Activated CD4-positive, alpha-beta T cell treated with anti-CD3 and anti-CD28 coated beads, Interleukin-2, amount 10 ng/mL, durations not matched to agents 7 days and 5 days (primary cell): Measurements from ENCODE around the gene SLC27A2. TPM values are rescaled to one million over a fixed set of nuclear protein-coding genes. Genes with fewer than 3 reads are reported as not detected.

Experiments
- CTCF ChIA-PET: fragments of 350-600 bp; sonication (Branson Sonifier 250); formaldehyde crosslinking; loops from one replicate; lab custom pipeline; 2021; ENCODE audit warnings: antibody characterized with exemption; lab: Charles Lee
- POLR2A ChIA-PET: fragments of 350-600 bp; sonication (Branson Sonifier 250); formaldehyde crosslinking; loops from one replicate; lab custom pipeline; 2021; ENCODE audit warnings: antibody characterized with exemption; lab: Charles Lee
- DNase-seq: peaks from one replicate; pipeline ENCODE4 v3.0.0-alpha.2; 2020
- H3K27ac Mint-ChIP-seq: one replicate; pipeline ENCODE4 v1.8.0; 2021; ENCODE audit warnings: mild to moderate bottlenecking, moderate library complexity, mixed read lengths
- H3K27me3 Mint-ChIP-seq: one replicate; pipeline ENCODE4 v1.8.0; 2021; ENCODE audit warnings: mixed read lengths
- H3K36me3 Mint-ChIP-seq: one replicate; pipeline ENCODE4 v1.8.0; 2021; ENCODE audit warnings: low read depth, mixed read lengths
- H3K4me1 Mint-ChIP-seq: one replicate; pipeline ENCODE4 v1.8.0; 2021; ENCODE audit warnings: mixed read lengths
- H3K4me3 Mint-ChIP-seq: one replicate; pipeline ENCODE4 v1.8.0; 2021; ENCODE audit warnings: mild to moderate bottlenecking, moderate library complexity, mixed read lengths
- H3K9me3 Mint-ChIP-seq: one replicate; pipeline ENCODE4 v1.8.0; 2021; ENCODE audit warnings: mixed read lengths
- total RNA-seq, 2 experiments: library from RNA; stranded (reverse); gene quantifications; one replicate each; pipeline ENCODE4 v1.2.3, GENCODE V29; 2021

The SLC27A2 gene
- total RNA-seq, 2 experiments from 2014 or later, result 9.9 to 11.4 TPM

DNA sequence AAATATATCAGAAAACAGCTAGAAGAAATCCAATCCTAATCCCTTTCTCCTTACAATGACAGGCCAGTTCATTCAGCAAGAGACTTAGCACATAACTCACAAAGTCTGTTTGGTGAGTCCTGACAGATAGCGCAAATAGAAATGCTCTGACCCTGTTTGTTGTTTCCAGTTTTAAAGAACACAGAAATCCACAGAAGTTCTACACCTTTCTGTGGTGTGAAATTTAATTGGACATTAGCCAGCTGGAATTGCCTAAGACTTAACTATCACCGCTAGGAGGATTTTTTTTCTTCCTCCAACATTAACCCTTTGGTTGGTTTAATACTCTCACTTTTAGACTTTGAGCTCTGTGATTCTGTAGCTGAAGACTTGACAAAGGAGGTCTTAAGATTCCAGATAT lies 52.8 kb downstream of the SLC27A2 start:
- Mint-ChIP-seq H3K9me3 (no peaks in the 10 kb centered on the region), H3K27me3 (no peaks in the 10 kb centered on the region), H3K4me3 (no peak overlapping the region), H3K36me3 (peaks cover 16% of the 10 kb centered on the region), H3K27ac (no peak overlapping the region), H3K4me1 (peaks cover 2% of the 10 kb centered on the region)
- ChIA-PET POLR2A (no interaction called here), CTCF (interaction anchor here (1.0 kb wide), 1 partner anchor 54 kb away, joined by 3 read pairs; no protein-coding TSS in a partner anchor)
- no peak for DNase-seq

GRCh38 chr15:50235794-50236193 lies 53.8 kb downstream of the SLC27A2 start:
- ChIA-PET CTCF (no interaction called here), POLR2A (no interaction called here)
- Mint-ChIP-seq H3K4me1 (peaks cover 2% of the 10 kb centered on the region), H3K4me3 (no peak overlapping the region), H3K36me3 (peaks cover 13% of the 10 kb centered on the region), H3K27me3 (no peaks in the 10 kb centered on the region), H3K9me3 (no peaks in the 10 kb centered on the region), H3K27ac (no peak overlapping the region)
- DNase-seq, result no peak

- ChIA-PET CTCF (no interaction called here), POLR2A (no interaction called here)
- Mint-ChIP-seq H3K36me3 (peaks cover 13% of the 10 kb centered on the region), H3K27me3 (no peaks in the 10 kb centered on the region), H3K4me1 (peaks cover 7% of the 10 kb centered on the region), H3K4me3 (no peak overlapping the region), H3K27ac (no peak overlapping the region), H3K9me3 (no peaks in the 10 kb centered on the region)
- DNase-seq, result no peak
Measured at GRCh38 chr15:50236433-50236832, 54.4 kb downstream of the SLC27A2 start.

DNA sequence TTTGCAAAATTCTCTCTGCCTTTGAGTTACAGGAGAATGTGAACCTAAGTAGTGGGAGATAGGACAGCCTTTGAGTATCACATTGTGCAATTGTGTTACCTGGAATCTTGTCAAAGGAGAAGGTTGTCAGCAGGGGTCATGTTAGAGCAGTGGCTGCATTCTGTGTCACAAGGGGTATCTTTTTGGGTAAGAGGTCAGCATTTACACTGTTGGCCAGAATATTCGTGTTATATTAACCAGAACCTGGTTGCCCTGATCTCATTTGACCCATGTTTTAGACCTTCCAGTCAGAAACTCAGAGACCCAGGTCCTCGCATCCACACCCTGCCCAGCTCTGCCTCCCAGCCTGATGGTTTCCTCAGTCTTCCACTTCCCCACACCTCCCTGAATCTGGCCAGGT lies 56.3 kb downstream of the SLC27A2 start:
- no peak overlapping the region for H3K4me3 Mint-ChIP-seq
- H3K4me1 Mint-ChIP-seq, result peaks cover 10% of the 10 kb centered on the region
- CTCF ChIA-PET, result interaction anchor here (1.4 kb wide), 1 partner anchor 17 kb away, joined by 4 read pairs; no protein-coding TSS in a partner anchor
- DNase-seq, result no peak
- no peaks in the 10 kb centered on the region for H3K27me3 Mint-ChIP-seq
- POLR2A ChIA-PET, result no interaction called here
- H3K36me3 Mint-ChIP-seq, result peaks cover 13% of the 10 kb centered on the region
- no peaks in the 10 kb centered on the region for H3K9me3 Mint-ChIP-seq
- no peak overlapping the region for H3K27ac Mint-ChIP-seq

DNA sequence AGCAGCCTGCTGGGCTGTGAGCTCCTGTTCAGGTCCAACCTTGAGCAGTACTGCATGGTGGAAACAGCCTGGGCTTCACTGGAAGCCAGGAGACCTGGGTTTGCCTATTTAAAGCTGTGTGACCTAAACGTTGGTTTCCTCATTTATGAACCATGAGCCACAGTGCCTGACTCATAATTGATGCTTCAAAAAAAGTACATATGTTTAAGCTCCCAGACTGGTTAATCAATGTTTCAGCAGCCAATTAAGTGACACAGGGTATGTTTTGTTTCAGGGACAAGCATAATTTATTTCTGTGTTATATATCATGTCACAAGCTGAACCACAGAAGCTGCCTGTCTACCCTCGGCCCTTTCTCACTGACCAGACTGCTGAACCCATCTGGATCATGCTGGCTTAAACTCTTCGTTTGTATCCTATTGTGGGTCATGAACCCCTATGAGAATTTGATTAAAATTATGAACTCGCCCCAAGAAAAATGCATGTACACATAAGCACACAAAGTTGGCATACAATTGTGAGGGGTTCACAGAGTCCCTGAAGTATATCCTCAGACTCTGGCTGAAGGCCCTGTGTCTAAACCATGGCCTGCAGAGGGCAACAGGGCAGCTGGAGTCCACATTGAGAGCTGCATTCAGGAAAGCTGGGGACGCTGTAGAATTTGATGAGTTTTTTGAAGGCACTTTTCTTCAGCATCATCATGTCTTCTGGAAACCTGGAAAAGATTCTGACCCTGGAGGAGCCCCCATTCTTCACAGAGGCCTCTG lies 59.9 kb downstream of the SLC27A2 start:
- no peak for DNase-seq
- H3K9me3 Mint-ChIP-seq, result peaks cover 2% of the 10 kb centered on the region
- H3K27ac Mint-ChIP-seq, result no peak overlapping the region
- ChIA-PET POLR2A (interaction anchor here (1.2 kb wide), 1 partner anchor 113 kb away, joined by 3 read pairs; the partner anchor contains the start of gene GABPB1), CTCF (interaction anchor here (1.0 to 3.0 kb wide), 9 partner anchors 9 to 54 kb away, joined by 3 to 10 read pairs (median 5); no protein-coding TSS in a partner anchor)
- H3K27me3 Mint-ChIP-seq, result no peaks in the 10 kb centered on the region
- peaks cover 5% of the 10 kb centered on the region for H3K36me3 Mint-ChIP-seq
- H3K4me3 Mint-ChIP-seq, result no peak overlapping the region
- peaks cover 12% of the 10 kb centered on the region for H3K4me1 Mint-ChIP-seq

DNA sequence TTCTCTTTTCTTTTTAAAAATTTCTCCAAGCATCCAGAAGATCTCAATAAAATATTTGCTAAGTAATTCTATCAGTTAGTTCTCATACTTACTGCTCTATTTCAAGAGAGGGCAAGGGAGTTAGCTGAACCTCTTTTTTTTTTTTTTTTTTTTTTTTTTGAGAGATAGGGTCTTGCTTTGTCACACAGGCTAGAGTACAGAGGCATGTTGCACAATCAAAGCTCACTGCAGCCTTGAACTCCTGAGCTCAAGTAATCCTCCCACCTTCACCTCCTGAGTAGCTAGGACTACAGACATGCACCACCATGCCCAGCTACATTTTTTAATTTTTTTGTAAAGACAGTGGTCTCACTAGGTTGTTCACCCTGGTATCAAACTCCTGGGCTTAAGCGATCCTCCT lies 62.2 kb downstream of the SLC27A2 start:
- H3K4me1 Mint-ChIP-seq, result peaks cover 33% of the 10 kb centered on the region
- no peaks in the 10 kb centered on the region for H3K27me3 Mint-ChIP-seq
- ChIA-PET POLR2A (no interaction called here), CTCF (interaction anchor here (0.9 to 1.6 kb wide), 2 partner anchors 18 to 72 kb away, joined by 3 to 5 read pairs; no protein-coding TSS in a partner anchor)
- H3K27ac Mint-ChIP-seq, result no peak overlapping the region
- H3K36me3 Mint-ChIP-seq, result peaks cover 5% of the 10 kb centered on the region
- H3K9me3 Mint-ChIP-seq, result peaks cover 2% of the 10 kb centered on the region
- DNase-seq, result no peak
- no peak overlapping the region for H3K4me3 Mint-ChIP-seq

- H3K9me3 Mint-ChIP-seq, result peaks cover 2% of the 10 kb centered on the region
- peaks cover 7% of the 10 kb centered on the region for H3K36me3 Mint-ChIP-seq
- DNase-seq, result no peak
- no peak overlapping the region for H3K4me3 Mint-ChIP-seq
- peaks cover 42% of the 10 kb centered on the region for H3K4me1 Mint-ChIP-seq
- ChIA-PET POLR2A (no interaction called here), CTCF (interaction anchor here (0.9 to 1.6 kb wide), 2 partner anchors 17 to 71 kb away, joined by 3 to 5 read pairs; no protein-coding TSS in a partner anchor)
- peak overlapping the region; percentile 5 for H3K27ac Mint-ChIP-seq
- H3K27me3 Mint-ChIP-seq, result no peaks in the 10 kb centered on the region
Measured at GRCh38 chr15:50244959-50245624, 63.1 kb downstream of the SLC27A2 start.

GRCh38 chr15:50246631-50247030 lies 64.6 kb downstream of the SLC27A2 start:
- Mint-ChIP-seq H3K27me3 (no peaks in the 10 kb centered on the region), H3K27ac (no peak overlapping the region), H3K4me3 (no peak overlapping the region), H3K36me3 (peaks cover 7% of the 10 kb centered on the region), H3K9me3 (peaks cover 6% of the 10 kb centered on the region), H3K4me1 (peaks cover 44% of the 10 kb centered on the region)
- POLR2A ChIA-PET, result no interaction called here
- no peak for DNase-seq
- CTCF ChIA-PET, result interaction anchor here (0.8 to 6.9 kb wide), 2 partner anchors 13 to 63 kb away, joined by 3 to 88 read pairs; no protein-coding TSS in a partner anchor

GRCh38 chr15:50247819-50248655 lies 66.0 kb downstream of the SLC27A2 start:
- POLR2A ChIA-PET, result interaction anchor here (0.9 kb wide), 1 partner anchor 12 kb away, joined by 3 read pairs; no protein-coding TSS in a partner anchor
- peak; percentile 82 for DNase-seq
- CTCF ChIA-PET, result interaction anchor here (1.2 to 6.9 kb wide), 2 partner anchors 11 to 61 kb away, joined by 4 to 88 read pairs; no protein-coding TSS in a partner anchor
- Mint-ChIP-seq H3K4me1 (peaks cover 42% of the 10 kb centered on the region), H3K9me3 (peaks cover 6% of the 10 kb centered on the region), H3K4me3 (peak overlapping the region; percentile 53), H3K27ac (peak overlapping the region; percentile 97), H3K27me3 (no peaks in the 10 kb centered on the region), H3K36me3 (peaks cover 7% of the 10 kb centered on the region)

- no peak for DNase-seq
- Mint-ChIP-seq H3K9me3 (peaks cover 6% of the 10 kb centered on the region), H3K4me3 (no peak overlapping the region), H3K36me3 (peaks cover 5% of the 10 kb centered on the region), H3K27ac (peak overlapping the region; percentile 97), H3K27me3 (no peaks in the 10 kb centered on the region), H3K4me1 (peaks cover 42% of the 10 kb centered on the region)
- POLR2A ChIA-PET, result interaction anchor here (0.9 kb wide), 1 partner anchor 11 kb away, joined by 3 read pairs; no protein-coding TSS in a partner anchor
- CTCF ChIA-PET, result interaction anchor here (1.2 to 6.9 kb wide), 2 partner anchors 10 to 62 kb away, joined by 4 to 88 read pairs; no protein-coding TSS in a partner anchor
Measured at GRCh38 chr15:50248994-50249582, 67.1 kb downstream of the SLC27A2 start.

- Mint-ChIP-seq H3K36me3 (peaks cover 2% of the 10 kb centered on the region), H3K9me3 (peaks cover 3% of the 10 kb centered on the region), H3K4me3 (no peak overlapping the region), H3K27ac (peak overlapping the region; percentile 10), H3K4me1 (peaks cover 42% of the 10 kb centered on the region), H3K27me3 (no peaks in the 10 kb centered on the region)
- ChIA-PET POLR2A (interaction anchor here (0.5 kb wide), 1 partner anchor 103 kb away, joined by 4 read pairs; no protein-coding TSS in a partner anchor), CTCF (interaction anchor here (6.9 kb wide), 1 partner anchor 10 kb away, joined by 88 read pairs; no protein-coding TSS in a partner anchor)
- DNase-seq, result no peak
Measured at GRCh38 chr15:50249704-50250103, 67.7 kb downstream of the SLC27A2 start.
